Urothelium cell line (cell line): ENCODE data around the gene EPM2AIP1.
A peak's percentile ranks its signal among the peaks of the same experiment; 100 is the strongest.
"Not testable (repeated sequence)": the region's sequence is repeated elsewhere in the genome, so short reads cannot be mapped to it uniquely, and the experiment has no call there.

Source experiments
- DNase-seq: peaks from one replicate; pipeline ENCODE4 v3.0.0; 2011; ENCODE audit warnings: low spot score, mixed read lengths
- FAIRE-seq: peaks from 2 replicates; lab custom pipeline; 2011; peaks lifted over from hg19 to GRCh38; lab: Jason Lieb, UNC

The EPM2AIP1 gene

DNA sequence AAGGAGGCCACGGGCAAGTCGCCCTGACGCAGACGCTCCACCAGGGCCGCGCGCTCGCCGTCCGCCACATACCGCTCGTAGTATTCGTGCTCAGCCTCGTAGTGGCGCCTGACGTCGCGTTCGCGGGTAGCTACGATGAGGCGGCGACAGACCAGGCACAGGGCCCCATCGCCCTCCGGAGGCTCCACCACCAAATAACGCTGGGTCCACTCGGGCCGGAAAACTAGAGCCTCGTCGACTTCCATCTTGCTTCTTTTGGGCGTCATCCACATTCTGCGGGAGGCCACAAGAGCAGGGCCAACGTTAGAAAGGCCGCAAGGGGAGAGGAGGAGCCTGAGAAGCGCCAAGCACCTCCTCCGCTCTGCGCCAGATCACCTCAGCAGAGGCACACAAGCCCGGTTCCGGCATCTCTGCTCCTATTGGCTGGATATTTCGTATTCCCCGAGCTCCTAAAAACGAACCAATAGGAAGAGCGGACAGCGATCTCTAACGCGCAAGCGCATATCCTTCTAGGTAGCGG lies at the start of gene EPM2AIP1:
TSS of gene EPM2AIP1 (minus strand) at position 326 of the 520 bp plus-strand sequence. CDS start at position 272, 54 bp downstream.
- no peak for FAIRE-seq
- peak; percentile 99 for DNase-seq

DNA sequence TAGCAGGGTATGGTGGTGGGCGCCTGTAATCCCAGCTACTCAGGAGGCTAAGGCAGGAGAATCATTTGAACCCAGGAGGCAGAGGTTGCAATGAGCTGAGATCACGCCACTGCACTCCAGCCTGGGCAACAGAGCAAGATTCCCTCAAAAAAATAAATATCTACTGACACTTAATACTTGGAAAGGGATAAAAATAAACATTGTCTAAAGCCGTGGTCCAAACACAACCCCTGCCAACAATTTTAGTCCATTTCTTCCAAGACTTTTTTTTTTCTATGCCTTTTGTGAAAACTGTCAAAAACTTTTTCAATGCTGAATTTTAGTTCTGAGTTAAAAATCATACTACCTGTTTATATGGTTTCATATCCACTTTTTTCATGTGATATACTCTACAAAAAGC lies 49.8 kb upstream of the EPM2AIP1 start:
- not testable (repeated sequence) for FAIRE-seq

GRCh38 chr3:37041546-37042195 lies 48.7 kb upstream of the EPM2AIP1 start:
- no peak for FAIRE-seq
- DNase-seq: no peak

More for the DNA sequence above, 49.8 kb upstream of the EPM2AIP1 start:
- not testable (repeated sequence) for DNase-seq

GRCh38 chr3:37040231-37040630 lies 47.3 kb upstream of the EPM2AIP1 start:
- FAIRE-seq (no peak), DNase-seq (no peak)

DNA sequence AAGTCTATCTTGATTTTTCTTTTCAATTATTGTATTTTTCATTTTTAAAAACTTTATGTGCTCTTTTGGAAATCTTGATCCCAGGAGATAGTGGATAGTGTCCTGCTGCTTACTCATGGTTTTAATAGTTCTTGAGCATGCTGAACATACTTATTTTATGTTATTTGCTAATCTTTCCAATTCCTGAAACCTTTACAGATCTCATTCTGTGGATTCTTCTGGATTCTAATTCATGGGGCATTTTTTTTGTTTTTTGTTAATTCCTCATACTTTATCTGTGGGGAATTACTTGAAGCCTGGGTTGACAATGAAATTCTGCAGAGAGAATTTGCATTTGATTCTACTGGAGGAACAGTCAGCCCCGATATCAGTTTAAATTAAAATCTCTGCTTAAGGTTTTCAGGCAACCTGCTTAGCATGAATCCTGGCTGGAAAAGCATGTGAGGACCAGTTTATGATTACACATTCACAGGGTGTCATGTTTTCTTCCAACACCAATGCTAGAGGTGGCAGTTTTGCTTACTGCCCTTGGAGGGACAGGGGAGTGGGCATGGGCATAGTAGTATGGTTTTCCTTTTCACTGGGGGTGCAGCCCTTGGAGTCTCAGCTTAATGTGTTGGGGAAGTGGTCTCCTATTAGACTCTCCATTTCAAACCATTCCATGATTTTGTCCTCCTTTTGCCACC lies 46.4 kb upstream of the EPM2AIP1 start:
- FAIRE-seq: no peak
- DNase-seq: no peak

DNA sequence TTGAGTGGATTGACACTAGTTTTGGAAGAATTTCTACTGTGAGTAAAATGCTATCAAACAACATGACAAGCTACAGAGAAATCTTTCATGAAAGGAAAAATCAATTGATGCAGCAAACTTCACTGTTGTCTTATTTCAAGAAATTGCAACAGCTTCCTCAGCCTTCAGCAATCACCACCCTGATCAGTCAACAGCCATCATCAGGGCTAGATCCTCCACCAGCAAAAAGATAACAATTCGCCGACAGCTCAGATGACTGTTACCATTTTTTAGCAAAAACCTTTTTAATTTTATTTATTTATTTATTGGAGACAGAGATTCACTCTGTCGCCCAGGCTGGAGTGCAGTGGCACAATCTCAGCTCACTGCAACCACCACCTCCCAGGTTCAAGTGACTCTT lies 44.4 kb upstream of the EPM2AIP1 start:
- DNase-seq (no peak), FAIRE-seq (no peak)

GRCh38 chr3:37032961-37033360 lies 40.0 kb upstream of the EPM2AIP1 start:
- no peak for DNase-seq
- no peak for FAIRE-seq

- DNase-seq: no peak
- no peak for FAIRE-seq
These were observed 38.3 kb upstream of the EPM2AIP1 start for GRCh38 chr3:37031096-37031682.

GRCh38 chr3:37030588-37030987 lies 37.7 kb upstream of the EPM2AIP1 start:
- FAIRE-seq (no peak), DNase-seq (no peak)

DNA sequence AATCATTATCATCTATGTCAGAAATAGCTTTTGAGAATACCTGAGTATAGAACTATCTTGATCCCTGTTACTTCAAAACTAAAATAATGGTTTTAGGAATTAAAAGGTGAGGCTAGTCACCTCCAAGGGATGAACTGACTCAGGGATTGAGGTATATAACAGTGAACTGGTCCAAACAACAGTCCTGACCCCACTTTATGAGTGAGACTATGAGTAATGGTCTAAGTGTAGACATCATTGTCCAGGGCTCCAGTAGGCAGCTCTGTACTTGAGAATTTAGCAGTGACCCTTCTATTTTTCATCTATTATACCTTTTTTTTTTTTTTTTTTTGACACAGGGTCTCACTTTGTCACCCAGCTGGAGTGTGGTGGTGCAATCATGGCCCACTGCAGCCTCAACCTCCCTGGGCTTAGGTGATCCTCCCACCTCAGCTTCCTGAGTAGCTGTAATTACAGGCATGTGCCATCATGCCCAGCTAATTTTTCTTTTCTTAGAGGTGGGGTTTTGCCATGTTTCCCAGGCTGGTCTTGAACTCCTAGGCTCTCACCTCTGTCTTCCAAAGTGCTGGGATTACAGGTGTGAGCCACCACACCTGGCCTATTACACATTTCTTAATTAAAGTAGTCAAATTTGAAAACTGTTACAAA lies 36.7 kb upstream of the EPM2AIP1 start:
- FAIRE-seq: no peak
- DNase-seq: no peak

- FAIRE-seq: no peak
- DNase-seq: no peak
These were observed 36.2 kb upstream of the EPM2AIP1 start for GRCh38 chr3:37029111-37029510.

DNA sequence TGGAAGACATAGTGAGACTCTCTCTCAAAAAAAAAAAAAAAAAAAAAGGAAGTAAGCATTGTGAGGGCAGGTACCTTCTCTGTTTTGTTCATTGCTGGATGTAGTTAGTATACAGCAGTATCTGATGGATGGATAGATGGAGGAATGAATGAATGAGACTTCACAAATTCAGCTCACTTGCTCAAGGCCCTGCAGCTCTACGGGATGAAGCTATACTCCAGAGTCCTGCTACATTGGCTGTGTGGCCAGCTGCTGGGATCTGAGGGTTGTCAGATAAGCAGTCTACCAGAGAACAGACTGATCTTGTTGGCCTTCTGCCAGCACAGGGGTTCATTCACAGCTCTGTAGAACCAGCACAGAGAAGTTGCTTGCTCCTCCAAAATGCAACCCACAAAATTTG lies 35.4 kb upstream of the EPM2AIP1 start:
- FAIRE-seq (no peak), DNase-seq (no peak)

DNA sequence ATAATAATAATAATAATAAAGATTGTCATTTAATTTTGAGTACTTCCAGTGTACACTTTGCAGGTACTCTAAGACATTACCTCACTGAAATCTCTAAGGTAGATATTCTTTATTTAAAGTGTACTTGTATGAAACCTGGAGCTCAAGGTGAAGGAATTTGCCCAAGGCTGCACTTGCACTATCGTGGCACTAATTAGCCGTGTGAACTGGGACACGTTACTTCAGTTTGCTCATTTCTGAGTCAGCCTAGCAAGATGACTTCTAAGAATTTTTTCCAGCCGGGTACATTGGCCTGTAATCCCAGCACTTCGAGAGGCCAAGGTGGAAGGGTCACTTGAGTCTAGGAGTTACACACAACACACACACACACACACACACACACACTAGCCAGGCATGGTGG lies 33.9 kb upstream of the EPM2AIP1 start:
- DNase-seq: no peak
- no peak for FAIRE-seq

- DNase-seq (no peak), FAIRE-seq (no peak)
These were observed 32.8 kb upstream of the EPM2AIP1 start for GRCh38 chr3:37025561-37026335.

- no peak for DNase-seq
- no peak for FAIRE-seq
These were observed 32.0 kb upstream of the EPM2AIP1 start for GRCh38 chr3:37024820-37025405.

DNA sequence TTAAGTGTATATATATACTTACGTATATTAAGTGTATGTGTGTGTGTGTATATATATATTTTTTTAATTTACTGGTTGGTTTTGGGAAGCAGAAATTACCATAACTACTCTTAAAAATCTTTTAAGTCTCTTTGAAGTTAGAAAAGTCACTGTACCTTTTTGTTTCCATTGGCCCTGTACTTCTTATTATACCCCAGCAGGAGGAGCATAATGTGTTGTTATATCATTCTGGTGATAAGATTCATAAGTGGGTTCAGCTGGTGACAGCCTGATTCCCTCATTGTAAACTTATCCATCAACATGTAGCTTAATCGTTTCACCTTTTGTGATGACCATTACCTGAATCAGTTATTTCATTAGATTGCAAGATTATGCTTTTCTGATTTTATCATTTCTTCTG lies 31.2 kb upstream of the EPM2AIP1 start:
- FAIRE-seq (no peak), DNase-seq (no peak)

DNA sequence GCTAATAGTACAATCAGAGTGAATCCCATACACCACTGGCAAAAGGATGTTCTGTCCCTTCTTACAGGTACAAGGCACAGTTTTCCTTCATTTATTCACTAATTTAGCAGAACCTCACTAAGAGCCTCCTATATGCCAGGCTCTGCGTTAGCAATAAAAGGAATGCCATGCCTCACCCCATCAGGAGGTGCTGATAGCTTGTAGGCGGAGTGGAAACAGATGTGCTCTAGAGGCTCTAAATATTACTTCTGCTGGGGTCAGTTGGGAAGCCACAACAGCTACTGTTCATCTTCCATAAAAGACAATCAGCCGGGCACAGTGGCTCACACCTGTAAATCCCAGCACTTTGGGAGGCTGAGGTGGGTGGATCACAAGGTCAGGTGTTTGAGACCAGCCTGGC lies 24.8 kb upstream of the EPM2AIP1 start:
- no peak for FAIRE-seq

DNA sequence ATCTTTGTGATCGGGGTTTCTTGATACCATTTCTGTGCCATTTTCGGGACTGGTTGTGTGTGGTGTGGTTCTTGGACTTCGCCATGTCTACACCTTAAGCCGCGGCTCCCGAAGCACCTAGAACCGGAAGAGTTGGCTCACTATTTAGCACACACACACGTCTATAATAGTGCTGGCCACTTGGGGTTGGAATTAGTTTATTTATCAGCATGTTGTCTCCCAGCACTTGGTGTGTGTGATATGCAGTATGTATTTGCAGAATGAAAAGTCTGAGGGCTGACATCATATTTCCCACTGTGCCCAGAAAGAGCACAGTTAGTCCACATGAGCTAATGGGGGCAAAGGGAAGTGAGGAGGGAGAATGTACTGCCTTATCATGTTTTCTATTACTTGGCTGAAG lies 24.0 kb upstream of the EPM2AIP1 start:
- FAIRE-seq (no peak), DNase-seq (no peak)

More for the DNA sequence above, 24.8 kb upstream of the EPM2AIP1 start:
- DNase-seq: no peak

DNA sequence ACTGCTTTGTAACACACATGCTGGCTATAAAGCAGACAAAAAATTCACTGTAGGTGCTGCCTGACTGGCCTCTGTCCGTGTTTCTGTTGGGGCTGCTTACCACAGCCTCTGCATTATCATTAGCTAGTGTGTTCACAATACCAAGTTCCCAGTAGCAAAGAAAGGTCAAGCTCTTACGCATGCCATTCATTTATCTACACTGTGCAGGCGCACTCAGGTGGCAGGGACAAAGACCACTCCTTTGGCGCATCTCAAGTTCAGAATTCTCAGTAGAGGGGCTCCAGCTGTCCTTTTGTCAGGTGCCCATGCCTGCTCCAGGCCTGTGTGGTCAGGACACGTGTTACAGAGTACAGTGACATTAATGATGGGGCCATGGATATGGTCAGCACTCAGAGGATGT lies 22.7 kb upstream of the EPM2AIP1 start:
- DNase-seq (no peak), FAIRE-seq (no peak)

DNA sequence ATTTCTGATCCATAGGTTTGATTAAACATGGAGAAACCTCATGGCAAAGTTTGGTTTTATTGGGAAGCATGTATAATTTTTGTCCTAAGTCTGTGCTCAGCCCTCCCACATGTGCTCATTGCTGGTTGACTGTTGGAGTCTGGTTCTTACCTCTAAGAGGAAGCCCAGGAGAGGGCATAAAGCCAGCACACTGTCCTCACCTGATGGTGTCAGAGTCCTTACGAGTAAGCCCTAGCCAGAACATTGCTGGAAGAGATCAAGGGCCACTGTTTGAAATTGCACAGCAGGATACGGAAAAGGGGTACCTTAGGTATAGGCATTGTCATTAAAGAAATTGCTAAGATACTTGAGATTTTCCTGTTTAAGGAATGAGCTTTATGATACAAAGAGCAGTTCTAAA lies 21.7 kb upstream of the EPM2AIP1 start:
- DNase-seq (no peak), FAIRE-seq (no peak)
